T-cell (primary cell): ENCODE measurements around the gene PIGT. TPM values are rescaled to one million over a fixed set of nuclear protein-coding genes. Genes with fewer than 3 reads are reported as not detected.

ENCODE experiments used
- ATAC-seq, 4 experiments: fragments of 200-7000 bp in 3 of 4; fragments of 150-1000 bp in 1 of 4; cut with Tn5 transposase; replicated peaks in 1 of 4; 1 replicate in 3 of 4; 2 replicates in 1 of 4; pipeline ENCODE4 v1.10.0; 2021; ENCODE audit warnings: moderate library complexity in 3 of 4, mild to moderate bottlenecking in 2 of 4, moderate number of reproducible peaks in 1 of 4
- CTCF ChIA-PET, 2 donors: fragments of 300-600 bp; sonication (Branson Sonifier 250); formaldehyde crosslinking; loops; one replicate each; lab custom pipeline; 2022; ENCODE audit warnings: antibody characterized with exemption in 2 of 2; lab: Charles Lee
- POLR2A ChIA-PET, 2 donors: fragments of 300-600 bp; sonication (Branson Sonifier 250); formaldehyde crosslinking; loops; one replicate each; lab custom pipeline; 2022; ENCODE audit warnings: antibody characterized with exemption in 2 of 2; lab: Charles Lee
- DNase-seq, 35 experiments: peaks; one replicate each; pipeline versions ENCODE4 v3.0.0 to v3.0.0-alpha.2; 2013 to 2023
- H3K27ac ChIP-seq: one replicate; pipeline ENCODE4 v1.5.1; 2013; ENCODE audit warnings: low read length
- H3K27me3 ChIP-seq, 2 experiments: replicated peaks in 1 of 2; 1 replicate in 1 of 2; 2 replicates in 1 of 2; pipeline versions ENCODE4 v1.6.1 to v1.7.0; 2013; ENCODE audit warnings: low read length in 1 of 2, mixed read lengths in 1 of 2; ENCODE audit not compliant: control insufficient read depth in 2 of 2, insufficient read depth in 2 of 2; ENCODE audit errors: extremely low read depth in 1 of 2
- H3K36me3 ChIP-seq, 2 donors: 1 replicate in 1 of 2; 2 replicates in 1 of 2; pipeline versions ENCODE4 v1.6.1 to v1.7.0; 2013; ENCODE audit warnings: low read length in 1 of 2; ENCODE audit not compliant: control insufficient read depth in 2 of 2, insufficient read depth in 1 of 2; ENCODE audit errors: extremely low read depth in 1 of 2
- H3K4me1 ChIP-seq, 2 experiments: 1 replicate in 1 of 2; 2 replicates in 1 of 2; pipeline versions ENCODE4 v1.6.1 to v1.7.0; 2013; ENCODE audit warnings: low read length in 2 of 2, mixed read lengths in 1 of 2; ENCODE audit not compliant: insufficient read depth in 2 of 2, control insufficient read depth in 1 of 2; ENCODE audit errors: extremely low read depth in 1 of 2
- H3K4me3 ChIP-seq, 2 donors: 1 replicate in 1 of 2; 2 replicates in 1 of 2; pipeline versions ENCODE4 v1.5.1 to v1.7.0; 2013; ENCODE audit warnings: mild to moderate bottlenecking in 2 of 2, low read length in 1 of 2, moderate library complexity in 1 of 2; ENCODE audit not compliant: control insufficient read depth in 1 of 2; ENCODE audit errors: extremely low read depth in 1 of 2
- H3K9me3 ChIP-seq: 2 replicates; pipeline ENCODE4 v1.7.0; 2013
- H3K27ac Mint-ChIP-seq, 2 donors: one replicate each; pipeline ENCODE4 v1.8.0; 2020 to 2021; ENCODE audit warnings: mild to moderate bottlenecking in 2 of 2, mixed read lengths in 2 of 2
- H3K27me3 Mint-ChIP-seq, 2 donors: one replicate each; pipeline ENCODE4 v1.8.0; 2021 to 2022; ENCODE audit warnings: mixed read lengths in 2 of 2
- H3K36me3 Mint-ChIP-seq: one replicate; pipeline ENCODE4 v1.8.0; 2021; ENCODE audit warnings: mixed read lengths
- H3K4me1 Mint-ChIP-seq, 3 donors: one replicate each; pipeline ENCODE4 v1.8.0; 2020 to 2022; ENCODE audit warnings: mixed read lengths in 3 of 3, mild to moderate bottlenecking in 1 of 3
- H3K4me3 Mint-ChIP-seq, 3 donors: one replicate each; pipeline ENCODE4 v1.8.0; 2020 to 2022; ENCODE audit warnings: mild to moderate bottlenecking in 3 of 3, mixed read lengths in 3 of 3, moderate library complexity in 3 of 3
- H3K9me3 Mint-ChIP-seq, 3 donors: one replicate each; pipeline ENCODE4 v1.8.0; 2020 to 2022; ENCODE audit warnings: mixed read lengths in 3 of 3
- WGBS: methylation state at CpG from one replicate; pipeline ENCODE4 v1.1.5; 2013; ENCODE audit warnings: missing lambda C conversion rate; ENCODE audit not compliant: insufficient coverage; 5-methylcytosine and 5-hydroxymethylcytosine counted together
- total RNA-seq, 35 experiments: library from RNA in 6 of 35; stranded (reverse) in 6 of 35; fragments of 120-200 nt in 1 of 35; gene quantifications; one replicate each; pipeline versions ENCODE4 v1.2.1 to v1.2.4 and lab custom pipeline; 2013 to 2026

Gene PIGT
- total RNA-seq, 5 donors from 2014 or later (not counting 1 experiment from before 2014, with no cell fraction given), result 76.6 to 140 (median 79.4) TPM

DNA sequence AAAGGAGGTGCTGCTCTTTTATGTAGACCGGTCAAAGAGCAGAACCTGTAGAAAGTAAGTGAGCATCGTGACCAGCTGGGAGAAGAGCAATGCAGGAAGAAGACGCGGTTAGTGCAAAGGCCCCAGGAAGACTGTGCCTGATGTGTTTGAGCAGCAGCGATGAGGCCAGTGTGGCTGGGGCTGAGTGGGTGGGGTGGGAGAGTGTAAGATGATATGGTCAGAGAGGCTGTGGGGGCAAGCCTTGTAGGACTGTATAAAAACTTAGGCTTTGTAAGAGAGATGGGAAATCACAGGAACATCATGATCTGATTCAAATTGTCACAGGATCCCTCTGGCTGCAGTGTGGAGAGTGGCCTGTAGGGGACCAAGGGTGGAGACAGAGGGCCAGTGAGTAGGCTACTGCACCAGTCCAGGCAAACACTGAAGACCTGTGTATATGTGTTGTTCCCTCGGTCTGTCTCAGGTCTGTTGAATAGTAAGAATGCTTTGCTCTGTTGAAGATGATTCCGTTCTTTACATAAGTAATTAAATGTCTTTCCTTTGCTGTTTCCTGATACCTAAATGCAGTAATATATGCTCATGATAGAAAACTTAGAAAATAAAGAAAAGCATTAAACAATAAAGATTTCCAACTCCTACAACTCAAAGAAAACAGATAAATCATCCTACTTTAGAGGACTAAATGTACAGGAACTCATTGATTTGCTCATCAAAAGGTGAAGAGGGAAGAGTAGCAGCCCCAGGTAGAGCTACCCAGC is 30.0 kb downstream of the PIGT start:
- peaks cover 5% of the 10 kb centered on the region for H3K36me3 Mint-ChIP-seq
- ChIA-PET POLR2A (no interaction called here), CTCF (interaction anchor here in 1 of 2 donors (0.8 kb wide), 1 partner anchor 12 kb away, joined by 3 read pairs; no protein-coding TSS in a partner anchor)
- no peak overlapping the region for H3K27ac Mint-ChIP-seq
- H3K27ac ChIP-seq, result no peak overlapping the region
- H3K9me3 Mint-ChIP-seq, result no peaks in the 10 kb centered on the region
- H3K36me3 ChIP-seq, result no peaks in the 10 kb centered on the region
- H3K9me3 ChIP-seq, result no peaks in the 10 kb centered on the region
- no peak overlapping the region for H3K4me3 ChIP-seq
- H3K4me1 ChIP-seq, result peaks cover 6 to 12% of the 10 kb centered on the region in 2 experiments
- H3K27me3 Mint-ChIP-seq, result peaks cover 4 to 13% of the 10 kb centered on the region in 2 donors
- peak overlapping the region in 1 of 3 donors; percentile 26 for H3K4me3 Mint-ChIP-seq
- DNase-seq (peak in 11 of 35 experiments; percentile 9 to 42 (median 21)), ATAC-seq (peak in 1 of 4 experiments; percentile 49)
- H3K27me3 ChIP-seq, result peaks cover 0 to 22% of the 10 kb centered on the region in 2 experiments
- WGBS, result 37% methylated on average over 5 of the region's 7 CpGs
- peaks cover 25 to 29% (median 26%) of the 10 kb centered on the region in 3 donors for H3K4me1 Mint-ChIP-seq

DNA sequence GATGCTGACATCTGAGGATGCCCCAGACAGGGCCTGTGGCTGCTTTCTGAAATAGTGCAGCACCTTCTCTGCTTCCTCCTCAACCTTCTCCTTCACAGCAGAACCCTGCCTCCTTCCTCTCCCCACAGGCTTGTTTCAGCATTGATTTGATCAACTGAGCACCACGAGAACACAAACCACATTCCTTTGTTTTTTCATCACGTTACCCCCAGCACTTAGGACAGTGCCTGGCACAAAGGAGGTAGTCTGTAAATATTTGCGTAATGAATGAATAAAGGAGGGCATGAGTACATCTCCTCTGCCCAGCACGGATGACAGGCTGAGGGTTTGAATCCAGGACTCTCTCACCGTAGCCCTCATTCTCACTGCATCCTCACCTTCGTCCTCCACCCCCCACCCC is 32.3 kb downstream of the PIGT start:
- H3K4me3 ChIP-seq, result no peak overlapping the region
- H3K4me1 ChIP-seq, result peaks cover 6 to 12% of the 10 kb centered on the region in 2 experiments
- H3K9me3 Mint-ChIP-seq, result no peaks in the 10 kb centered on the region
- no peaks in the 10 kb centered on the region for H3K9me3 ChIP-seq
- WGBS, result no CpG with 5 or more reads among the region's 6 CpGs
- H3K4me3 Mint-ChIP-seq, result no peak overlapping the region
- H3K4me1 Mint-ChIP-seq, result peaks cover 25 to 29% (median 26%) of the 10 kb centered on the region in 3 donors
- no peak for ATAC-seq
- ChIA-PET POLR2A (interaction anchor here in 1 of 2 donors (0.7 kb wide), 1 partner anchor 619 kb away, joined by 4 read pairs; no protein-coding TSS in a partner anchor), CTCF (interaction anchor here in 1 of 2 donors (0.6 kb wide), 3 partner anchors 11 to 989 kb away, joined by 3 to 4 read pairs (median 4); no protein-coding TSS in a partner anchor)
- H3K27ac ChIP-seq, result no peak overlapping the region
- no peak overlapping the region for H3K27ac Mint-ChIP-seq
- H3K27me3 ChIP-seq, result peaks cover 0 to 22% of the 10 kb centered on the region in 2 experiments
- peaks cover 5% of the 10 kb centered on the region for H3K36me3 Mint-ChIP-seq
- no peaks in the 10 kb centered on the region for H3K36me3 ChIP-seq
- peaks cover 8 to 13% of the 10 kb centered on the region in 2 donors for H3K27me3 Mint-ChIP-seq
- no peak for DNase-seq

DNA sequence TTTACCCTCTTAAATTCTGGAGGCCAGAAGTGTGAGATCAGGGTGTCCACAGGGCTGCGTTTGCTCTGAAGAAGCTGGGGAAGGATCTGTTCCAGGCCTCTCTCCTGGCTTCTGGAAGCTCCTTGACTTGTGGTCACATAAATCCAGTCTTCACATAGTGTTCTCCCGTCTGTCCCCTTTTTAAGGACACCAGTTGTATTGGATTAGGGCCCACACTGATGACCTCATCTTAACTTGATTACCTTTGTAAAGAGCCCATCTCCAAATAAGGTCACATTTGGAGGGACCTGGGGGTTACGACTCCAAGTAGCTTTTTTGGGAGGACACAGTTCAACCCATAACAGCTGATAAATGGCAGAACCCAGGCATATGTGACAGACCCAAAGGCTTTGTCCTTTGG is 33.6 kb downstream of the PIGT start:
- no peak overlapping the region for H3K4me3 Mint-ChIP-seq
- H3K27ac ChIP-seq, result no peak overlapping the region
- H3K9me3 Mint-ChIP-seq, result no peaks in the 10 kb centered on the region
- peaks cover 8 to 13% of the 10 kb centered on the region in 2 donors for H3K27me3 Mint-ChIP-seq
- peaks cover 14 to 18% (median 15%) of the 10 kb centered on the region in 3 donors for H3K4me1 Mint-ChIP-seq
- 88% methylated on average over 1 of the region's 3 CpGs for WGBS
- H3K27me3 ChIP-seq, result peaks cover 0 to 22% of the 10 kb centered on the region in 2 experiments
- no peak overlapping the region for H3K4me3 ChIP-seq
- H3K4me1 ChIP-seq, result peaks cover under 1 to 2% of the 10 kb centered on the region in 2 experiments
- DNase-seq, result no peak
- no peaks in the 10 kb centered on the region for H3K9me3 ChIP-seq
- no peaks in the 10 kb centered on the region for H3K36me3 ChIP-seq
- CTCF ChIA-PET, result interaction anchor here (0.7 to 1.8 kb wide), 10 partner anchors 10 to 653 kb away, joined by 3 to 11 read pairs (median 4); partner anchors contain the start of gene SYS1 (in 2 of the 2)
- POLR2A ChIA-PET, result interaction anchor here in 1 of 2 donors (0.6 kb wide), 1 partner anchor 114 kb away, joined by 6 read pairs; no protein-coding TSS in a partner anchor
- H3K36me3 Mint-ChIP-seq, result peaks cover 5% of the 10 kb centered on the region
- ATAC-seq, result no peak
- no peak overlapping the region for H3K27ac Mint-ChIP-seq

DNA sequence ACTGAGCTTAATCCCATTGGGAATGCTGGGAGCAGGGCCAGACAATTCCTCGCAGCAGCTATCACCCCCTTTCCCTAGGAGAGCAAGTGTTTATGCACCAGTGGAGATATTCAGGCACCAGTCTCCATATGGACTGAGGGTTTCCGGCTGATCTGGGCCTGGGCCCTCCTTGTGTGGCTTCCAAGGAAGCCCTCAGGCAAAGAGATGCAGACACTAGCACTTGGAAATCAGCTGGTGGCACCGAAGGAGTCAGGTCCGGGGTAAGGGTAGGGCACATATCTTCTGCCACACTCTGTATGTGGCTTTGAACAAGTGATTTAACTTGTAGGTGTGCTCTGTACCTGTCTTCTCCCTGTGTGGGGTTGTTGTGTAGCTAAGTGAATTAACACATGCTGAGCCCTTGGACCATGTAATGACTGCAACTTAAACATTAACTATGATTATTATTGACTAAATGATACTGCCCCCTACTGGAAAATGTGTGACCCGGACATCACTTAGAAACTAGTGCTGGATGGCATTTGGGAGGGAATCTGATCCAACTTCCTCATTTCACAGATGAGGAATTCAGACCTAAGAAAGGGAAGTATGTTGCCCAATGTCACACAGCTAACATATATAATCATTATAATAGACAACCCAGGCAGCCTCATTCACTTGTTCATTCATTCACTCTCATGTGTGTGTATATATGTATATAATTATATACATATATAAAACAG is 34.3 kb downstream of the PIGT start:
- H3K27me3 Mint-ChIP-seq, result peaks cover 7 to 12% of the 10 kb centered on the region in 2 donors
- 93% methylated on average over 4 of the region's 5 CpGs for whole genome bisulfite sequencing
- H3K4me1 Mint-ChIP-seq, result peaks cover 7 to 11% (median 8%) of the 10 kb centered on the region in 3 donors
- DNase-seq (peak in 6 of 35 experiments; percentile 9 to 66 (median 24)), ATAC-seq (peak in 2 of 4 experiments; percentile 46 to 60)
- H3K27ac ChIP-seq, result no peak overlapping the region
- no peak overlapping the region for H3K4me3 Mint-ChIP-seq
- peaks cover 0 to 22% of the 10 kb centered on the region in 2 experiments for H3K27me3 ChIP-seq
- H3K36me3 Mint-ChIP-seq, result peaks cover 5% of the 10 kb centered on the region
- no peaks in the 10 kb centered on the region for H3K9me3 ChIP-seq
- no peaks in the 10 kb centered on the region for H3K4me1 ChIP-seq
- no peaks in the 10 kb centered on the region for H3K9me3 Mint-ChIP-seq
- CTCF ChIA-PET, result interaction anchor here (0.5 to 1.8 kb wide), 12 partner anchors 10 to 652 kb away, joined by 3 to 11 read pairs (median 4); partner anchors contain the start of gene SYS1 (in 2 of the 2)
- no peaks in the 10 kb centered on the region for H3K36me3 ChIP-seq
- H3K4me3 ChIP-seq, result no peak overlapping the region
- no peak overlapping the region for H3K27ac Mint-ChIP-seq
- POLR2A ChIA-PET, result interaction anchor here in 1 of 2 donors (0.6 kb wide), 1 partner anchor 349 kb away, joined by 4 read pairs; no protein-coding TSS in a partner anchor

DNA sequence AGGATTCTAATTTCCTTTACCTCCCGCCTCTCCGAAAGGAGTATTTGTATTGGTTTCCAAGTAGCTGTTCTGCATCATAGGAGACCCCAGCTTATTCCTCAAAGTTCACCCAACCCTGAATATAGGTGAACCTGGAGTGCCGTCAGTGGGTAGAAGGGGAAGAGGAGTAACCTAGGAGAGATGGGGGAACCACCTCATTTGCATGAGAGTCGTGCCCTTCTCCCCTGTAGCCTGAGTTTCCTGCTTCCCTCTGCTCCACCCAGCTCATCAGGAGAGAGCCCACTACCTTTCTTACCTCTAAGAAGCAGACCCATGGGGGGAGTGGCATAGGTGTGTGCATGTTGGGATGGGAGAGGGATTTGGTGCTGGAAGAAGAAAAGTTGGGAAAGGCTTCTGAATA is 36.3 kb downstream of the PIGT start:
- Histone ChIP-seq H3K27me3 (peaks cover 0 to 14% of the 10 kb centered on the region in 2 experiments), H3K4me1 (no peaks in the 10 kb centered on the region), H3K27ac (no peak overlapping the region), H3K9me3 (no peaks in the 10 kb centered on the region), H3K36me3 (no peaks in the 10 kb centered on the region), H3K4me3 (no peak overlapping the region)
- no peaks in the 10 kb centered on the region for H3K4me1 Mint-ChIP-seq
- no peak overlapping the region for H3K27ac Mint-ChIP-seq
- WGBS, result 100% methylated on average over 1 of the region's 4 CpGs
- peaks cover 5% of the 10 kb centered on the region for H3K36me3 Mint-ChIP-seq
- H3K9me3 Mint-ChIP-seq, result no peaks in the 10 kb centered on the region
- no peak overlapping the region for H3K4me3 Mint-ChIP-seq
- DNase-seq (no peak), ATAC-seq (no peak)
- POLR2A ChIA-PET, result no interaction called here
- peaks cover 0 to 4% of the 10 kb centered on the region in 2 donors for H3K27me3 Mint-ChIP-seq
- CTCF ChIA-PET, result interaction anchor here in 1 of 2 donors (0.6 to 2.3 kb wide), 4 partner anchors 79 to 134 kb away, joined by 3 to 8 read pairs (median 3); partner anchors contain the start of gene SYS1
